ENCODE data around the gene AGBL1.
A peak's percentile ranks its signal among the peaks of the same experiment; 100 is the strongest.

Gene AGBL1

DNA sequence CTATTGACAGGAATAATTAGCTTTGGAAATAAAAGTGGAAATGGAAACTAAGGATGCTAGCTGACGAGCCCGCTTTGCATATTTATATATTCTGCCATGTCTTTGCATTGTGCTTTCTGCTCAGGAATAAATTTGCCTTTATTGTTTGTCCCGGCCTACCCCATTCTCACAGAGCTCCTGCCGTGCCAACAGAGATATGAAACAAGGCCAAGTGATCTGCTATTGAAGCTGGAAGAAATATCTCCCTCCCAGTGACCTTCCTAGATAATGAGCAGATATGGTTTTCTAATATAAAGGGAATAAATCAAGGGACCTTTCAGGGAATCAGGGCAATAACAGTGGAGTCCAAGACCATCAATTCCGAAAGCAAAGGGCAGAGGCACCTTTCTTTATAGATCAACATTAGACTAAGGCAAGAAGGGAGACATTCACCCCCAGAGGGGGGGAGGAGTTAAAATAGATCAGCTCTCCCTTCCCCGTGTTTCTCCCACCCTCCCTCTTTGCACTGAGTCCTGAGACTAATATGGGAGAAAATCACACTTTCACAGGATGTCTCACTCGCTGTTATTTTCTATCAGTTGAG lies 664.6 kb downstream of the AGBL1 start:
- Histone ChIP-seq H3K4me2 (ENCODE audit: low read length, poor library complexity, severe bottlenecking) (no peak overlapping the region), H2BK15ac (ENCODE audit: low read depth, poor library complexity, severe bottlenecking) (no peak overlapping the region), H3K4ac (ENCODE audit: low read depth in 1 of 2, low read length in 2 of 2) (no peak overlapping the region), H3K36me3 (ENCODE audit: control insufficient read depth in 1 of 2, insufficient read depth in 2 of 2, low read depth in 1 of 2, low read length in 2 of 2) (no peaks in the 10 kb centered on the region), H4K8ac (ENCODE audit: low read length) (no peak overlapping the region), H2AK5ac (ENCODE audit: low read length, severe bottlenecking) (no peak overlapping the region), H3K27ac (ENCODE audit: low read length, poor library complexity, severe bottlenecking) (no peak overlapping the region), H3K23ac (ENCODE audit: low read length in 2 of 2) (no peak overlapping the region), H2BK5ac (ENCODE audit: low read depth, low read length, poor library complexity, severe bottlenecking) (no peak overlapping the region), H3K27me3 (ENCODE audit: control insufficient read depth in 1 of 2, insufficient read depth in 1 of 2, low read length in 2 of 2) (no peaks in the 10 kb centered on the region), H3K4me1 (ENCODE audit: control insufficient read depth, insufficient read depth, low read depth, low read length) (no peaks in the 10 kb centered on the region), H2BK120ac (ENCODE audit: low read depth, low read length) (no peak overlapping the region), H3K18ac (ENCODE audit: low read depth in 1 of 2, low read length in 2 of 2) (no peak overlapping the region), H4K91ac (ENCODE audit: low read length) (no peak overlapping the region), H3K14ac (ENCODE audit: low read length in 2 of 2) (no peak overlapping the region), H3K9me3 (ENCODE audit: control insufficient read depth, low read length) (no peaks in the 10 kb centered on the region), H3K9ac (ENCODE audit: low read length) (no peak overlapping the region), H2BK12ac (ENCODE audit: low read length in 2 of 2) (no peak overlapping the region), H3K4me3 (ENCODE audit: insufficient read depth in 1 of 2, low read depth in 1 of 2, low read length in 2 of 2) (no peak overlapping the region), H2AFZ (ENCODE audit: low read depth, low read length) (no peak overlapping the region), H3K79me1 (replicated peaks; ENCODE audit: low read length, poor library complexity, severe bottlenecking) (no peaks in the 10 kb centered on the region)
- no peak for DNase-seq
- WGBS, result 94% methylated on average over 5 of the region's 7 CpGs

DNA sequence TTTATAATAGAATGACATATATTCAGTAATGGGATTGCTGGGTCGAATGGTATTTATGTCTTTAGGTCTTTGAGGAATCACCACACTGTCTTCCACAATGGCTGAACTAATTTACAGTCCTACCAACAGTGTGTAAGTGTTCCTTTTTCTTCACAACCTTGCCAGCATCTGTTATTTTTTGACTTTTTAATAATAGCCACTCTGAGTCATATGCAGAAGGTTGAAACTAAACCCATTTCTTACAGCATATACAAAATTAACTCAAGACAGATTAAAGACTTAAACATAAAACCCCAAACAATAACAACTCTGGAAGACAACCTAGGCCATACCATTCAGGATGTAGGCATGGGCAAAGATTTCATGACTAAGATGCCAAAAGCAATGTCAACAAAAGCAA lies 671.4 kb downstream of the AGBL1 start:
- H2BK120ac ChIP-seq (ENCODE audit: low read depth, low read length), result no peak overlapping the region
- no peaks in the 10 kb centered on the region for H3K36me3 ChIP-seq (ENCODE audit: control insufficient read depth in 1 of 2, insufficient read depth in 2 of 2, low read depth in 1 of 2, low read length in 2 of 2)
- no peak overlapping the region for H3K9ac ChIP-seq (ENCODE audit: low read length)
- no peaks in the 10 kb centered on the region for H3K27me3 ChIP-seq (ENCODE audit: control insufficient read depth in 1 of 2, insufficient read depth in 1 of 2, low read length in 2 of 2)
- H3K79me1 ChIP-seq (replicated peaks; ENCODE audit: low read length, poor library complexity, severe bottlenecking), result no peaks in the 10 kb centered on the region
- no peak overlapping the region for H3K23ac ChIP-seq (ENCODE audit: low read length in 2 of 2)
- H3K4me1 ChIP-seq (ENCODE audit: control insufficient read depth, insufficient read depth, low read depth, low read length), result no peaks in the 10 kb centered on the region
- H4K91ac ChIP-seq (ENCODE audit: low read length), result no peak overlapping the region
- WGBS, result no CpG with 5 or more reads among the region's 1 CpG
- no peak overlapping the region for H2AFZ ChIP-seq (ENCODE audit: low read depth, low read length)
- H2AK5ac ChIP-seq (ENCODE audit: low read length, severe bottlenecking), result no peak overlapping the region
- no peak overlapping the region for H2BK12ac ChIP-seq (ENCODE audit: low read length in 2 of 2)
- no peak overlapping the region for H3K27ac ChIP-seq (ENCODE audit: low read length, poor library complexity, severe bottlenecking)
- no peak overlapping the region for H3K4me3 ChIP-seq (ENCODE audit: insufficient read depth in 1 of 2, low read depth in 1 of 2, low read length in 2 of 2)
- no peak overlapping the region for H3K14ac ChIP-seq (ENCODE audit: low read length in 2 of 2)
- no peak overlapping the region for H3K18ac ChIP-seq (ENCODE audit: low read depth in 1 of 2, low read length in 2 of 2)
- no peak overlapping the region for H2BK5ac ChIP-seq (ENCODE audit: low read depth, low read length, poor library complexity, severe bottlenecking)
- no peak for DNase-seq
- H3K9me3 ChIP-seq (ENCODE audit: control insufficient read depth, low read length), result no peaks in the 10 kb centered on the region
- no peak overlapping the region for H3K4me2 ChIP-seq (ENCODE audit: low read length, poor library complexity, severe bottlenecking)
- H4K8ac ChIP-seq (ENCODE audit: low read length), result no peak overlapping the region
- no peak overlapping the region for H2BK15ac ChIP-seq (ENCODE audit: low read depth, poor library complexity, severe bottlenecking)
- H3K4ac ChIP-seq (ENCODE audit: low read depth in 1 of 2, low read length in 2 of 2), result no peak overlapping the region

DNA sequence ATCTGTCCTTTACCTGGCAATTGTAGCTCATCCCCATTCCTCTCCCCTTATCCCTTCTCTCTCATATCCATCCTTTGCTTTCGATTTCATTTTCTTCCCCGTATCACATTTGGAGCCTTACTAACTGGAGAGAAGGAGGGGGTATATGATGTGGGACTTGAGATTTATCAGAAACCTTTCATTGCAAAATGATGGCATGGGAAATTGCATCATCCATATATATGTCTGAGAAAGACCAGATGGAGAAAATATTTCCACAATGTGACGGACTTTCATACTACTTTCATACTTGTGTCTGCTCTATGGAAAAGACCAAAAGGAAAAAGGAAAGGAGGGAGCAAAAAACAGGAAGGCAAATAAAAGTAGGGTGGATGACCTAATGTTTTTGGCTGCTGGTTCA lies 675.2 kb downstream of the AGBL1 start:
- Histone ChIP-seq H3K14ac (ENCODE audit: low read length in 2 of 2) (no peak overlapping the region), H3K36me3 (ENCODE audit: control insufficient read depth in 1 of 2, insufficient read depth in 2 of 2, low read depth in 1 of 2, low read length in 2 of 2) (no peaks in the 10 kb centered on the region), H3K79me1 (replicated peaks; ENCODE audit: low read length, poor library complexity, severe bottlenecking) (no peaks in the 10 kb centered on the region), H3K27ac (ENCODE audit: low read length, poor library complexity, severe bottlenecking) (no peak overlapping the region), H3K9me3 (ENCODE audit: control insufficient read depth, low read length) (no peaks in the 10 kb centered on the region), H3K4me1 (ENCODE audit: control insufficient read depth, insufficient read depth, low read depth, low read length) (no peaks in the 10 kb centered on the region), H2BK12ac (ENCODE audit: low read length in 2 of 2) (no peak overlapping the region), H4K8ac (ENCODE audit: low read length) (no peak overlapping the region), H2BK5ac (ENCODE audit: low read depth, low read length, poor library complexity, severe bottlenecking) (no peak overlapping the region), H3K9ac (ENCODE audit: low read length) (no peak overlapping the region), H3K4me3 (ENCODE audit: insufficient read depth in 1 of 2, low read depth in 1 of 2, low read length in 2 of 2) (peak overlapping the region in 1 of 2 experiments; percentile 53), H2BK15ac (ENCODE audit: low read depth, poor library complexity, severe bottlenecking) (no peak overlapping the region), H4K91ac (ENCODE audit: low read length) (no peak overlapping the region), H3K23ac (ENCODE audit: low read length in 2 of 2) (no peak overlapping the region), H3K4me2 (ENCODE audit: low read length, poor library complexity, severe bottlenecking) (no peak overlapping the region), H3K4ac (ENCODE audit: low read depth in 1 of 2, low read length in 2 of 2) (no peak overlapping the region), H2AFZ (ENCODE audit: low read depth, low read length) (no peak overlapping the region), H2AK5ac (ENCODE audit: low read length, severe bottlenecking) (no peak overlapping the region), H2BK120ac (ENCODE audit: low read depth, low read length) (no peak overlapping the region), H3K27me3 (ENCODE audit: control insufficient read depth in 1 of 2, insufficient read depth in 1 of 2, low read length in 2 of 2) (peaks cover 0 to 3% of the 10 kb centered on the region in 2 experiments), H3K18ac (ENCODE audit: low read depth in 1 of 2, low read length in 2 of 2) (no peak overlapping the region)
- DNase-seq, result no peak
- no CpG with 5 or more reads among the region's 3 CpGs for WGBS

DNA sequence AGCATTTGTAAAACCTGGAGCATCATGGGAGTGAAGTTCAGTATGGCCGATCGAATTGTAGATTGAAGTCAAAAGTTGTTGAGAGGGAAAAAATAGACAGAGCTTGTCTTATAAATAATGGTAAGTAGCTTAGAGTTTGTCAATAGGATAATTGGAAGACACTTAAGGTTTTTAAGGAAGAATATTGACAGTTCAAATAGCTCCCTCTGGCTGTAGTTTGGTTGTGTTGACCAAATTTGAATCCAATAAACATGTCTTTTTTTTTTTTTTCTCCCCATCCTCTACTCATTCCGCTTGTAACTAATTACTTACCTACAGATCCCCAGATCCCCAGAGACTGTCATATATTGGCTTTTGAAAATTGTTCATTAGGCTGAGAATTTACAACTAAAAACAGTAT lies 677.0 kb downstream of the AGBL1 start:
- Histone ChIP-seq H3K4me2 (ENCODE audit: low read length, poor library complexity, severe bottlenecking) (no peak overlapping the region), H2BK12ac (ENCODE audit: low read length in 2 of 2) (no peak overlapping the region), H3K14ac (ENCODE audit: low read length in 2 of 2) (no peak overlapping the region), H3K23ac (ENCODE audit: low read length in 2 of 2) (no peak overlapping the region), H3K79me1 (replicated peaks; ENCODE audit: low read length, poor library complexity, severe bottlenecking) (no peaks in the 10 kb centered on the region), H3K4me1 (ENCODE audit: control insufficient read depth, insufficient read depth, low read depth, low read length) (no peaks in the 10 kb centered on the region), H3K4ac (ENCODE audit: low read depth in 1 of 2, low read length in 2 of 2) (no peak overlapping the region), H4K91ac (ENCODE audit: low read length) (no peak overlapping the region), H2AK5ac (ENCODE audit: low read length, severe bottlenecking) (no peak overlapping the region), H3K4me3 (ENCODE audit: insufficient read depth in 1 of 2, low read depth in 1 of 2, low read length in 2 of 2) (no peak overlapping the region), H3K9ac (ENCODE audit: low read length) (no peak overlapping the region), H2BK15ac (ENCODE audit: low read depth, poor library complexity, severe bottlenecking) (no peak overlapping the region), H4K8ac (ENCODE audit: low read length) (no peak overlapping the region), H2BK5ac (ENCODE audit: low read depth, low read length, poor library complexity, severe bottlenecking) (no peak overlapping the region), H2BK120ac (ENCODE audit: low read depth, low read length) (no peak overlapping the region), H3K27ac (ENCODE audit: low read length, poor library complexity, severe bottlenecking) (no peak overlapping the region), H3K27me3 (ENCODE audit: control insufficient read depth in 1 of 2, insufficient read depth in 1 of 2, low read length in 2 of 2) (peaks cover 0 to 7% of the 10 kb centered on the region in 2 experiments), H3K36me3 (ENCODE audit: control insufficient read depth in 1 of 2, insufficient read depth in 2 of 2, low read depth in 1 of 2, low read length in 2 of 2) (no peaks in the 10 kb centered on the region), H3K9me3 (ENCODE audit: control insufficient read depth, low read length) (no peaks in the 10 kb centered on the region), H2AFZ (ENCODE audit: low read depth, low read length) (no peak overlapping the region), H3K18ac (ENCODE audit: low read depth in 1 of 2, low read length in 2 of 2) (no peak overlapping the region)
- WGBS, result 96% methylated on average over 2 of the region's 3 CpGs
- no peak for DNase-seq

Data from mesenchymal stem cell (in vitro differentiated cells and primary cell).